Spleen (tissue), 7 donors: ENCODE data around the gene ITPA.

Source experiments
- CTCF ChIP-seq, 11 experiments: fragments of 200-600 bp in 7 of 11; fragments of 450-650 bp in 4 of 11; sonication (generic) in 4 of 11; IDR thresholded peaks in 8 of 11; conservative IDR thresholded peaks in 3 of 11; 1 replicate in 7 of 11; 2 replicates in 4 of 11; pipeline versions ENCODE4 v1.4.0 to v1.8.0; 2016 to 2021; ENCODE audit warnings: antibody characterized with exemption in 11 of 11, inconsistent platforms in 4 of 11, mild to moderate bottlenecking in 1 of 11
- POLR2A ChIP-seq, 3 donors: fragments of 450-650 bp; IDR thresholded peaks; one replicate each; pipeline ENCODE4 v1.5.1; 2017; ENCODE audit warnings: antibody characterized with exemption in 3 of 3, mild to moderate bottlenecking in 1 of 3
- POLR2AphosphoS5 ChIP-seq, 3 donors: sonication (generic); formaldehyde crosslinking; IDR thresholded peaks; one replicate each; pipeline ENCODE4 v1.5.1; 2017; ENCODE audit warnings: antibody characterized with exemption in 3 of 3
- donor health status: DM: no; HTN: no; CAD: no; lungs with moderate emphysema.
- donor health status: DM: no; HTN: no; CAD: no.
- donor health status: DM: no; HTN: no; CAD: no.

DNA sequence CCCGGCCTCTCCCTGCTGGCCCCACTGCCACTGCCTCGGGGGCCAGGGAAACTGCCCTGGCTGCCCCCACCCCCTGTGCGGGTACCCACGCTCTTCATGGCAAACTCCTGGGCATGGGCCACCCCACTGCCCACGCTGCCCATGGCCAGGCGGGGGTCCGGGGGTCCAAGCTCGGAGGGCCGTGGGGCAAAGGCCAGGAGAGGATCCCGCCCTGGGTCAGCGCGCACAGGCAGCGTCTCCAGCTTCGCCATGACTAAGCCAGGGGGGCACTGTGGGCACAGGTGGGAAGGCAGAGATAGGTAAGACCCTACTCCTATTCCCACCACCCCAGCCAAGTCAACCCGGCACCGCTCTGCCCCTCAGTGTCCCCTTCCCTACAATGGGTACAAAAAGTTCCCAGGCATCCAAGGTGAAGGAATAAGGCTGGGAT, 42.4 kb upstream of the ITPA start:
- no peak for TF ChIP-seq CTCF (IDR thresholded peaks at IDR 0.05 in 8 of 11, conservative IDR thresholded peaks at IDR 0.05 in 3 of 11)
- TF ChIP-seq POLR2A (IDR thresholded peaks at IDR 0.05) = no peak
- no peak for TF ChIP-seq POLR2AphosphoS5 (IDR thresholded peaks at IDR 0.05)
